ENCODE results near the gene GJD3. TPM values are rescaled to one million over a fixed set of nuclear protein-coding genes. Genes with fewer than 3 reads are reported as not detected.

Gene GJD3
- polyA plus RNA-seq, 3 donors, result not detected

DNA sequence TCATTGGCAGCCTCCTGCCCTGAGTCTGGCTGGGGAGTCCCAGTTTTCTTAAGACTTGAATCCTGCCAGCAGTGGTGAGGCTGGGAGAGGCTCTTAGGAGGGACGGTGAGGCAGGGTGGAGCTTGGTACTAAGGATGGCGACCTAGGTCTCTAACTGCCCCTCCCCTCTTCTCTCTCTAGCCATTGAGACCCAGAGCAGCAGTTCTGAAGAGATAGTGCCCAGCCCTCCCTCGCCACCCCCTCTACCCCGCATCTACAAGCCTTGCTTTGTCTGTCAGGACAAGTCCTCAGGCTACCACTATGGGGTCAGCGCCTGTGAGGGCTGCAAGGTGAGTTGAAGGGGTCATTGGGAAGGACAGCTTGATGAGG, 16.4 kb downstream of the GJD3 start:
- Histone ChIP-seq H3K9ac (ENCODE audit: insufficient read depth, low read length, poor library complexity, severe bottlenecking) (no peak overlapping the region), H3K9me3 (replicated peaks in 1 of 2; ENCODE audit: control insufficient read depth in 1 of 2, insufficient read depth in 1 of 2, low read length in 2 of 2) (no peaks in the 10 kb centered on the region), H3K27me3 (ENCODE audit: control insufficient read depth in 2 of 2, insufficient read depth in 2 of 2, low read length in 2 of 2) (no peaks in the 10 kb centered on the region), H4K20me1 (ENCODE audit: insufficient read depth, low read length) (peaks cover 100% of the 10 kb centered on the region), H2AFZ (ENCODE audit: insufficient read depth, low read depth, low read length, poor library complexity, severe bottlenecking) (no peak overlapping the region), H3K4me3 (replicated peaks in 1 of 3; ENCODE audit: low read depth in 2 of 3, low read length in 3 of 3) (peak overlapping the region in 1 of 3 experiments; percentile 99), H3K36me3 (replicated peaks in 1 of 2; ENCODE audit: control insufficient read depth in 1 of 2, insufficient read depth in 2 of 2, low read length in 2 of 2) (peaks cover 52 to 68% of the 10 kb centered on the region in 2 donors), H3K4me2 (replicated peaks; ENCODE audit: extremely low read depth, low read length, poor library complexity, severe bottlenecking) (peak overlapping the region; percentile 21), H3K79me2 (ENCODE audit: insufficient read depth, low read length) (peaks cover 79% of the 10 kb centered on the region), H3K4me1 (ENCODE audit: control insufficient read depth in 1 of 2, insufficient read depth in 2 of 2, low read length in 2 of 2) (peaks cover 60 to 83% of the 10 kb centered on the region in 2 donors), H3K27ac (ENCODE audit: low read depth in 1 of 2, low read length in 2 of 2) (no peak overlapping the region)
- Mint-ChIP-seq H3K9me3 (peaks cover 0 to 1% (median 0%) of the 10 kb centered on the region in 7 donors), H3K4me3 (no peak overlapping the region), H3K27me3 (ENCODE audit: low read depth in 3 of 3) (peaks cover 2 to 6% (median 4%) of the 10 kb centered on the region in 3 donors), H3K36me3 (peaks cover 68 to 87% of the 10 kb centered on the region in 2 donors), H3K4me1 (peaks cover 78% of the 10 kb centered on the region), H3K27ac (peak overlapping the region in 3 of 7 donors; percentile 54 to 83 (median 54))
- TF ChIP-seq, protein P1, sequence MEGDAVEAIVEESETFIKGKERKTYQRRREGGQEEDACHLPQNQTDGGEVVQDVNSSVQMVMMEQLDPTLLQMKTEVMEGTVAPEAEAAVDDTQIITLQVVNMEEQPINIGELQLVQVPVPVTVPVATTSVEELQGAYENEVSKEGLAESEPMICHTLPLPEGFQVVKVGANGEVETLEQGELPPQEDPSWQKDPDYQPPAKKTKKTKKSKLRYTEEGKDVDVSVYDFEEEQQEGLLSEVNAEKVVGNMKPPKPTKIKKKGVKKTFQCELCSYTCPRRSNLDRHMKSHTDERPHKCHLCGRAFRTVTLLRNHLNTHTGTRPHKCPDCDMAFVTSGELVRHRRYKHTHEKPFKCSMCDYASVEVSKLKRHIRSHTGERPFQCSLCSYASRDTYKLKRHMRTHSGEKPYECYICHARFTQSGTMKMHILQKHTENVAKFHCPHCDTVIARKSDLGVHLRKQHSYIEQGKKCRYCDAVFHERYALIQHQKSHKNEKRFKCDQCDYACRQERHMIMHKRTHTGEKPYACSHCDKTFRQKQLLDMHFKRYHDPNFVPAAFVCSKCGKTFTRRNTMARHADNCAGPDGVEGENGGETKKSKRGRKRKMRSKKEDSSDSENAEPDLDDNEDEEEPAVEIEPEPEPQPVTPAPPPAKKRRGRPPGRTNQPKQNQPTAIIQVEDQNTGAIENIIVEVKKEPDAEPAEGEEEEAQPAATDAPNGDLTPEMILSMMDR (IDR thresholded peaks at IDR 0.05), result no peak
- DNase-seq, result no peak
- WGBS (ENCODE audit: insufficient coverage), result no CpG with 5 or more reads among the region's 5 CpGs
- intact Hi-C loops (cut with micrococcal nuclease), result no loop called here

DNA sequence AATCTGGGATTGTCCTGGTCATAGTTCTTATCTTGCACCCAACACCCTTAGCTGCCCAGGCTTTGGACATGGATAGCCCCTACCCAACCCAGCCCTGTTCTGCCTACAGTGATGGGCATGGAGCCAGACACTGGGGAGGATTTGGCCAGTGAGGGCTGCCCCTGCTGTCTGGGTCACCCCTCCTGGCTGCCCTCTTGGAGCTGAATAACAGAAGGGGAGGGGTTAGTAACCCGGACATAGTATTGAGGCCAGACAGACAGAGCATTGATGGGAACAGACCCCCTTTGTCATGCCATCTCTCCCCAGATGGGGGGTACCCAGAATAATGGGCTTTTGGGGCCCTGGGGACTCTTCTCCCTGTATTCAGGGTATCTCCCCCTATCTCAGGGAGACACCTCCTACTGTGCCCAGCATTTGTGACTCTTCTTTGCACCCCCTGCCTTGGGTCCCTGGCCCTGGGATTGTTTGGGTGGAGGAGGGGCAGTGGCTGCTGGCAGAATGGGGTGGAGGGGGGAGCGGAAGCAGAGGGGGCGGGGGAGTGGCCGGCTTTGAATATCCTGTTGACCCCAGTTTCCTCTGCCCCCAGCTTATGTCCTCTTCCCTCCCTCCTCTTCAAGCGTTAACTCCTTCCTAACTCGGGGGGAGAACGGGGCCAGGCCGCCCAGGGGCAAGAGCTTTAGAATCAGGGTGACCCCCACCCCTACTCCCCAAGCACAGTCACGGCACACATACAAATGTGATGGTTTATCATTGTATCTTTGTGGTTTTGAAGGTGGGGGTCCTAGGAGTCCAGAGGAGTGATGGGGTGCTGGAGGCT, 17.0 kb downstream of the GJD3 start:
- peaks cover 72% of the 10 kb centered on the region for H3K4me1 Mint-ChIP-seq
- Histone ChIP-seq H3K36me3 (replicated peaks in 1 of 2; ENCODE audit: control insufficient read depth in 1 of 2, insufficient read depth in 2 of 2, low read length in 2 of 2) (peaks cover 46 to 68% of the 10 kb centered on the region in 2 donors), H4K20me1 (ENCODE audit: insufficient read depth, low read length) (peaks cover 100% of the 10 kb centered on the region), H3K9ac (ENCODE audit: insufficient read depth, low read length, poor library complexity, severe bottlenecking) (no peak overlapping the region), H3K4me2 (replicated peaks; ENCODE audit: extremely low read depth, low read length, poor library complexity, severe bottlenecking) (peak overlapping the region; percentile 90), H3K4me3 (replicated peaks in 1 of 3; ENCODE audit: low read depth in 2 of 3, low read length in 3 of 3) (peak overlapping the region in 1 of 3 experiments; percentile 99), H3K9me3 (replicated peaks in 1 of 2; ENCODE audit: control insufficient read depth in 1 of 2, insufficient read depth in 1 of 2, low read length in 2 of 2) (no peaks in the 10 kb centered on the region), H3K4me1 (ENCODE audit: control insufficient read depth in 1 of 2, insufficient read depth in 2 of 2, low read length in 2 of 2) (peaks cover 60 to 80% of the 10 kb centered on the region in 2 donors), H3K27ac (ENCODE audit: low read depth in 1 of 2, low read length in 2 of 2) (no peak overlapping the region), H2AFZ (ENCODE audit: insufficient read depth, low read depth, low read length, poor library complexity, severe bottlenecking) (no peak overlapping the region), H3K27me3 (ENCODE audit: control insufficient read depth in 2 of 2, insufficient read depth in 2 of 2, low read length in 2 of 2) (no peaks in the 10 kb centered on the region), H3K79me2 (ENCODE audit: insufficient read depth, low read length) (peaks cover 85% of the 10 kb centered on the region)
- H3K27me3 Mint-ChIP-seq (ENCODE audit: low read depth in 3 of 3), result peaks cover 2 to 6% (median 4%) of the 10 kb centered on the region in 3 donors
- no CpG with 5 or more reads among the region's 9 CpGs for WGBS (ENCODE audit: insufficient coverage)
- TF ChIP-seq, protein P1 (IDR thresholded peaks at IDR 0.05), result no peak
- intact Hi-C loops (cut with micrococcal nuclease), result no loop called here
- peak overlapping the region in 5 of 7 donors; percentile 8 to 83 (median 54) for H3K27ac Mint-ChIP-seq
- no peak for DNase-seq
- H3K36me3 Mint-ChIP-seq, result peaks cover 66 to 87% of the 10 kb centered on the region in 2 donors
- H3K4me3 Mint-ChIP-seq, result peak overlapping the region; percentile 68 to 99
- peaks cover 0 to 1% (median 0%) of the 10 kb centered on the region in 7 donors for H3K9me3 Mint-ChIP-seq

All from CD14-positive monocyte (primary cell).